SK-N-SH (cell line): Measurements from ENCODE around the gene GNAS. TPM values are rescaled to one million over a fixed set of nuclear protein-coding genes. Genes with fewer than 3 reads are reported as not detected.

Experiments used
- CTCF ChIA-PET: fragments of 300-600, 350-600 bp; formaldehyde crosslinking; extraction: SDS; loops from one replicate; lab custom pipeline; 2021; lab: Yijun Ruan, JAX
- POLR2A ChIA-PET: fragments of 350-600 bp; sonication (Branson Sonifier 250); formaldehyde crosslinking; extraction: SDS; loops from one replicate; lab custom pipeline; 2020; ENCODE audit warnings: antibody characterized with exemption, inconsistent platforms; lab: Yijun Ruan, JAX
- DNase-seq: peaks from one replicate; pipeline ENCODE4 v3.0.0; 2012
- H2AFZ ChIP-seq: fragments of 200-600 bp; sonication (generic); 2 replicates; pipeline ENCODE4 v1.8.1; 2016; ENCODE audit warnings: antibody characterized with exemption, mild to moderate bottlenecking, low read depth
- H3F3A ChIP-seq: fragments of 200-600 bp; sonication (generic); replicated peaks from 2 replicates; pipeline ENCODE3; 2016; ENCODE audit warnings: antibody characterized with exemption, mild to moderate bottlenecking; ENCODE audit not compliant: insufficient read depth
- H3K27ac ChIP-seq, 2 experiments: fragments of 200-500 bp in 1 of 2; fragments of 200-600 bp in 1 of 2; sonication (Bioruptor generic) in 1 of 2; sonication (generic), shearing (Covaris generic) in 1 of 2; 2 replicates each; pipeline versions ENCODE4 v1.5.1 to v1.6.1; 2014 to 2016; ENCODE audit warnings: low read depth in 2 of 2, inconsistent platforms in 1 of 2, low read length in 1 of 2, mild to moderate bottlenecking in 1 of 2, mixed read lengths in 1 of 2
- H3K27me3 ChIP-seq: fragments of 200-600 bp; sonication (generic), shearing (Covaris generic); 2 replicates; pipeline ENCODE4 v1.6.1; 2016; ENCODE audit warnings: mixed run types; ENCODE audit not compliant: insufficient read depth
- H3K36me3 ChIP-seq, 2 experiments: fragments of 200-500 bp in 1 of 2; fragments of 200-600 bp in 1 of 2; sonication (Bioruptor generic) in 1 of 2; sonication (generic) in 1 of 2; replicated peaks in 1 of 2; 2 replicates each; pipeline versions ENCODE3 to v1.5.1; 2014 to 2016; ENCODE audit warnings: low read length in 1 of 2, mild to moderate bottlenecking in 1 of 2; ENCODE audit not compliant: insufficient read depth in 2 of 2, control insufficient read depth in 1 of 2
- H3K4me1 ChIP-seq, 2 experiments: fragments of 200-500 bp in 1 of 2; fragments of 200-600 bp in 1 of 2; sonication (Bioruptor generic) in 1 of 2; sonication (generic), shearing (Covaris generic) in 1 of 2; 2 replicates each; pipeline versions ENCODE4 v1.5.1 to v1.6.1; 2014 to 2016; ENCODE audit warnings: low read depth in 1 of 2, low read length in 1 of 2, mixed run types in 1 of 2; ENCODE audit not compliant: insufficient read depth in 2 of 2, control insufficient read depth in 1 of 2
- H3K4me2 ChIP-seq: fragments of 200-600 bp; sonication (generic), shearing (Covaris generic); 2 replicates; pipeline ENCODE4 v1.6.1; 2017; ENCODE audit warnings: mixed run types
- H3K4me3 ChIP-seq, 2 experiments: fragments of 200-500 bp in 1 of 2; fragments of 200-600 bp in 1 of 2; sonication (Bioruptor generic) in 1 of 2; sonication (generic), shearing (Covaris generic) in 1 of 2; 2 replicates each; pipeline versions ENCODE4 v1.5.1 to v1.8.1; 2014 to 2016; ENCODE audit warnings: low read depth in 2 of 2, inconsistent platforms in 1 of 2, low read length in 1 of 2, mild to moderate bottlenecking in 1 of 2, mixed read lengths in 1 of 2, moderate library complexity in 1 of 2
- H3K79me2 ChIP-seq: fragments of 200-600 bp; sonication (generic); 2 replicates; pipeline ENCODE4 v1.8.1; 2017; ENCODE audit warnings: mild to moderate bottlenecking; ENCODE audit not compliant: insufficient read depth
- H3K9ac ChIP-seq: fragments of 200-600 bp; sonication (generic); 2 replicates; pipeline ENCODE4 v1.6.1; 2017; ENCODE audit warnings: mixed run types
- H3K9me2 ChIP-seq: fragments of 200-600 bp; sonication (generic); 2 replicates; pipeline ENCODE4 v1.6.1; 2017; ENCODE audit warnings: mixed run types
- H3K9me3 ChIP-seq: fragments of 200-600 bp; sonication (generic); 2 replicates; pipeline ENCODE4 v1.6.1; 2017; ENCODE audit warnings: mixed run types, mild to moderate bottlenecking, moderate library complexity
- H4K20me1 ChIP-seq: fragments of 200-600 bp; sonication (generic); 2 replicates; pipeline ENCODE4 v1.6.1; 2017; ENCODE audit warnings: mild to moderate bottlenecking, mixed run types; ENCODE audit not compliant: insufficient read depth
- CTCF ChIP-seq: fragments of 200-600 bp; sonication (generic); IDR thresholded peaks from 2 replicates; pipeline ENCODE4 v1.6.1; 2017; ENCODE audit warnings: antibody characterized with exemption, mild to moderate bottlenecking, moderate library complexity
- EZH2phosphoT487 ChIP-seq: fragments of 200-600 bp; sonication (generic); IDR thresholded peaks from 2 replicates; pipeline ENCODE4 v1.6.1; 2017; ENCODE audit warnings: low read depth, mixed run types, mild to moderate bottlenecking, antibody characterized with exemption, moderate library complexity, borderline replicate concordance
- FOXJ3 ChIP-seq: sonication (generic); formaldehyde crosslinking; IDR thresholded peaks from 2 replicates; pipeline ENCODE4 v1.5.1; 2020; ENCODE audit warnings: mild to moderate bottlenecking, missing genetic modification reagents
- GATA2 ChIP-seq: sonication (generic); formaldehyde crosslinking; IDR thresholded peaks from 2 replicates; pipeline ENCODE4 v1.5.0; 2020; ENCODE audit warnings: mild to moderate bottlenecking, missing genetic modification reagents
- MEF2A ChIP-seq: IDR thresholded peaks from 2 replicates; pipeline ENCODE4 v1.4.0; 2012; ENCODE audit warnings: low read depth, borderline replicate concordance
- NFIC ChIP-seq: IDR thresholded peaks from 2 replicates; pipeline ENCODE4 v1.4.0; 2012; ENCODE audit warnings: borderline replicate concordance
- NRF1 ChIP-seq: IDR thresholded peaks from 2 replicates; pipeline ENCODE4 v1.6.1; 2012; ENCODE audit warnings: low read depth, mild to moderate bottlenecking, low read length
- PBX3 ChIP-seq: IDR thresholded peaks from 2 replicates; pipeline ENCODE4; 2012
- REST ChIP-seq: IDR thresholded peaks from 2 replicates; pipeline ENCODE4 v1.6.1; 2012; ENCODE audit warnings: mild to moderate bottlenecking, low read depth, low read length, moderate library complexity
- RXRA ChIP-seq: IDR thresholded peaks from 2 replicates; pipeline ENCODE4 v1.4.0; 2012; ENCODE audit warnings: low read depth, mild to moderate bottlenecking, borderline replicate concordance
- SIN3A ChIP-seq: IDR thresholded peaks from 2 replicates; pipeline ENCODE4 v1.6.1; 2012; ENCODE audit warnings: low read depth, mild to moderate bottlenecking, low read length, moderate library complexity, borderline replicate concordance
- TAF1 ChIP-seq: IDR thresholded peaks from 2 replicates; pipeline ENCODE4 v1.6.1; 2012; ENCODE audit warnings: low read depth, mild to moderate bottlenecking, low read length, moderate library complexity, borderline replicate concordance
- TCF12 ChIP-seq: IDR thresholded peaks from 2 replicates; pipeline ENCODE4 v1.4.0; 2012
- TEAD4 ChIP-seq: IDR thresholded peaks from 2 replicates; pipeline ENCODE4 v1.4.0; 2012; ENCODE audit warnings: mild to moderate bottlenecking, borderline replicate concordance; ENCODE audit not compliant: insufficient read depth
- USF2 ChIP-seq: fragments of 150-350 bp; IDR thresholded peaks from 2 replicates; pipeline ENCODE4 v1.6.1; 2017; ENCODE audit warnings: antibody characterized with exemption, low read length, low read depth, borderline replicate concordance
- YY1 ChIP-seq: IDR thresholded peaks from 2 replicates; pipeline ENCODE4 v1.4.0; 2012; ENCODE audit warnings: low read depth, mild to moderate bottlenecking
- WGBS: methylation state at CpG from one replicate; pipeline ENCODE4 v1.1.6; 2017; ENCODE audit warnings: low lambda C conversion rate; 5-methylcytosine and 5-hydroxymethylcytosine counted together
- polyA plus RNA-seq, 3 experiments: library from polyadenylated mRNA; depleted of rRNA; stranded (reverse); fragments of >200 nt; gene quantifications; 2 replicates each; pipeline ENCODE4 v1.2.3, GENCODE V29; 2012

GNAS gene
- polyA plus RNA-seq, 1 of the 3 experiments (the other 2 are of a cell fraction): 1,562 TPM

GRCh38 chr20:58851969-58852458 lies 502 bp upstream of the GNAS start:
- POLR2A ChIA-PET: interaction anchor here (0.8 kb wide), 1 partner anchor 462 kb away, joined by 3 read pairs; no protein-coding TSS in a partner anchor
- WGBS: 76% methylated on average over 22 of the region's 23 CpGs
- H3K27me3 ChIP-seq: peaks cover 4% of the 10 kb centered on the region; the same call in 1 of the 2 replicates
- peak overlapping the region in 1 of 2 experiments; percentile 37; a peak in 1 of 4 replicates for H3K4me3 ChIP-seq
- H3K36me3 ChIP-seq: no peaks in the 10 kb centered on the region
- H4K20me1 ChIP-seq: no peaks in the 10 kb centered on the region
- H3K9me2 ChIP-seq: no peaks in the 10 kb centered on the region
- H3K9ac ChIP-seq: no peak overlapping the region
- H3K79me2 ChIP-seq: peaks cover 29% of the 10 kb centered on the region
- no peaks in the 10 kb centered on the region for H3F3A ChIP-seq
- H3K9me3 ChIP-seq: no peaks in the 10 kb centered on the region
- peak overlapping the region; percentile 41; the same call in 1 of the 2 replicates for H3K4me2 ChIP-seq
- DNase-seq: no peak
- TF ChIP-seq PBX3: no peak
- no peak for TF ChIP-seq TAF1
- no peak for TF ChIP-seq TCF12
- TF ChIP-seq NRF1: no peak
- TF ChIP-seq RXRA: no peak
- no peak for TF ChIP-seq MEF2A
- TF ChIP-seq FOXJ3 (CRISPR knock-in tag): no peak
- no peak for TF ChIP-seq YY1
- no peak for TF ChIP-seq TEAD4
- TF ChIP-seq USF2: no peak
- TF ChIP-seq NFIC: no peak
- TF ChIP-seq SIN3A: no peak
- no peak for TF ChIP-seq REST
- TF ChIP-seq GATA2: no peak
- TF ChIP-seq EZH2phosphoT487: no peak
- TF ChIP-seq CTCF: no peak
- no peak overlapping the region for H3K27ac ChIP-seq
- no peak overlapping the region for H2AFZ ChIP-seq
- H3K4me1 ChIP-seq: peaks cover 0 to 23% of the 10 kb centered on the region in 2 experiments; a peak in 1 of 4 replicates
- CTCF ChIA-PET: interaction anchor here (0.6 to 3.1 kb wide), 18 partner anchors 8 to 622 kb away, joined by 3 to 16 read pairs (median 4); partner anchors contain the start of gene STX16
